Measurements from ENCODE around the gene HS6ST2.

DNA sequence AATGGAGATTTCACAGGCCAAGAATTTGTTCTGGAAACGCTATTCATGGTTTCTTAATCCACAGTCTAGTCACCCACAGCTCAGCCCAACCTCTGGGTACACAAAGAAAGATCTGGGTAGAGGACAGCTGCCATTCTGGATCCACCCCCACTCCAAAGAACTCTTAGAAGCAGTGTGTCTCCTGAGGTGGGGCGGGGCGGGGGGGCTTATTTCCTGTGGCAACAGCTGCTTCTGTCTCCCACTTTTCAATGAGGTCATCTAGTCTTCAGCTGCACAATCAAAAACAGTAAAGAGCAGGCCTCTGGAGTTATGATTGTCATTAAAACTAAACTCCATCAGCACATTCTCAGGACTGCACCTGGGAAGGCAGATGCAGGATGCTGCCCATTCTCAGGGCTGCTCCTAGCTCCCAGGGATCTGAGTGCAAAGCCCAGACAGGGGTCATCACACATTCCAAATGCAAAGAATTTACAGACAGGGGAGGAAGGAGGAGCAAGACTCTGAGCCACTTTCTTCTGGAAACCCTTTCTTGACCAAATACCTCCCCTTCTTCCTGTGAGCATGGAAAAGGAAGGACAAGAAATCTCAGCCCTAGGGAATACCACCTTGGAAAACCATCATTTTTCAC lies 207.3 kb downstream of the HS6ST2 start:
- TF ChIP-seq ZFX (IDR thresholded peaks at IDR 0.05) (no peak), CTCF (conservative IDR thresholded peaks at IDR 0.05) (no peak)
